NCI-H2107 treated with DMSO at 0.1 percent for 48 hours (cell line): ENCODE data around the gene PRPF39.
"Not testable (repeated sequence)": the region's sequence is repeated elsewhere in the genome, so short reads cannot be mapped to it uniquely, and the experiment has no call there.

Experiments
- DNase-seq: peaks from one replicate; lab custom pipeline; 2025; ENCODE audit not compliant: unreplicated experiment; lab: John Stamatoyannopoulos, UW

The PRPF39 gene

GRCh38 chr14:45083976-45084722 is at the start of gene PRPF39:
Gene PRPF39, plus strand, starts transcription at chr14:45084116. Its CDS starts 11,124 bp downstream, at chr14:45095240.
- peak; percentile 90 for DNase-seq

- no peak for DNase-seq
Measured at GRCh38 chr14:45034730-45035129, 49.2 kb upstream of the PRPF39 start.

- no peak for DNase-seq
Measured at GRCh38 chr14:45038256-45038655, 45.7 kb upstream of the PRPF39 start.

- no peak for DNase-seq
Measured at GRCh38 chr14:45038865-45039264, 45.1 kb upstream of the PRPF39 start.

- no peak for DNase-seq
Measured at GRCh38 chr14:45039390-45039789, 44.5 kb upstream of the PRPF39 start.

GRCh38 chr14:45041641-45042040 is 42.3 kb upstream of the PRPF39 start:
- no peak for DNase-seq

GRCh38 chr14:45044638-45045037 is 39.3 kb upstream of the PRPF39 start:
- DNase-seq: no peak

GRCh38 chr14:45048385-45048784 is 35.5 kb upstream of the PRPF39 start:
- DNase-seq: no peak

- no peak for DNase-seq
Measured at GRCh38 chr14:45051180-45051579, 32.7 kb upstream of the PRPF39 start.

- DNase-seq: no peak
Measured at GRCh38 chr14:45051896-45052295, 32.0 kb upstream of the PRPF39 start.

GRCh38 chr14:45057349-45057748 is 26.6 kb upstream of the PRPF39 start:
- no peak for DNase-seq

- DNase-seq: no peak
Measured at GRCh38 chr14:45057881-45058364, 26.0 kb upstream of the PRPF39 start.

GRCh38 chr14:45060551-45060950 is 23.4 kb upstream of the PRPF39 start:
- no peak for DNase-seq

- no peak for DNase-seq
Measured at GRCh38 chr14:45065540-45065939, 18.4 kb upstream of the PRPF39 start.

GRCh38 chr14:45065956-45066355 is 18.0 kb upstream of the PRPF39 start:
- DNase-seq: no peak

GRCh38 chr14:45066667-45067066 is 17.2 kb upstream of the PRPF39 start:
- DNase-seq: no peak

- DNase-seq: no peak
Measured at GRCh38 chr14:45068396-45068795, 15.5 kb upstream of the PRPF39 start.

- no peak for DNase-seq
Measured at GRCh38 chr14:45070215-45070614, 13.7 kb upstream of the PRPF39 start.

GRCh38 chr14:45072126-45072525 is 11.8 kb upstream of the PRPF39 start:
- no peak for DNase-seq

- no peak for DNase-seq
Measured at GRCh38 chr14:45073231-45073879, 10.6 kb upstream of the PRPF39 start.

GRCh38 chr14:45078323-45078722 is 5.6 kb upstream of the PRPF39 start:
- DNase-seq: no peak

- not testable (repeated sequence) for DNase-seq
Measured at GRCh38 chr14:45080416-45080968, 3.4 kb upstream of the PRPF39 start.
